GM23248 (cell line): ENCODE measurements around the gene ISCA2.

Experiments
- EZH2 ChIP-seq: fragments of 200-600 bp; sonication (generic); IDR thresholded peaks from 2 replicates; pipeline ENCODE4 v1.6.1; 2018; ENCODE audit warnings: antibody characterized with exemption, mild to moderate bottlenecking; ENCODE audit not compliant: insufficient read depth, poor library complexity, severe bottlenecking
- EZH2phosphoT487 ChIP-seq: fragments of 200-600 bp; sonication (generic); IDR thresholded peaks from 2 replicates; pipeline ENCODE4 v1.6.1; 2018; ENCODE audit warnings: antibody characterized with exemption, moderate library complexity, mild to moderate bottlenecking, low read depth; ENCODE audit not compliant: insufficient read depth

- TF ChIP-seq EZH2phosphoT487 (no peak), EZH2 (no peak)
Observed at GRCh38 chr14:74469548-74470518, 23.7 kb upstream of the ISCA2 start.
